ENCODE results near the gene F11R.
A peak's percentile ranks its signal among the peaks of the same experiment; 100 is the strongest.
"Not testable (repeated sequence)": the region's sequence is repeated elsewhere in the genome, so short reads cannot be mapped to it uniquely, and the experiment has no call there.

Gene F11R

DNA sequence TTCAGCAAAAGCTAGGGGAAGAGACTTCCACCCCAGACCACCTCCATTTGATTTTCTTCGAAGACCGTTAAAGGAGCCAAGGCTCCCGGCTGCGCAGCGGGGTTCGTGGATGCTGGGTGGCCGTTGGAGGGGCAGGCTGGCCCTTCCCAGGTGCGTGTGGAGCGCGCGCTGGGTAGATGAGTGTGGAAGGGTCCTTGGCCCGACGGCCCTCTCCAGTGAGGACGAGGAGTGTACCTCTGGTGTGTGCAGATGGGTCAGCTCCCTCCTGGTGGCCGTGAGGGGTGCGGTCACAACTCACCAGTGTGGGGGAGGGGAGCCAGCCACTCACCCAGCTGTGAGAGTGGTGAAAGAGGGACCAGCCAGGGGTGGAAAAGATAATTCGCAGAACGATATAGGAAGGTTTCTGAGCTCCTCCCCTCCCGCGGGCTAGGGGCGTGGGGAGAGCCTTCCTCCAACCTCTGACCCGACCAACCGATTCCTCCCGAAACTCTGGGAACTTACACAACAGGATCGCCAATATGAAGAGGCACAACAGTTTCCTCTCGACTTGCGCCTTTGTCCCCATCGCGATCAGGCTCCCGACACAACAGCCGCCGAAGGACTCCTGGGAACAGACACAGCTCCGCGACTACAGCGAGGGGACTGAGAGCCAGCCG is at the start of gene F11R:
TSS of gene F11R (minus strand) at position 644 of the 656 bp plus-strand sequence. CDS start at position 565, 79 bp downstream.
- DNase-seq: no peak

DNA sequence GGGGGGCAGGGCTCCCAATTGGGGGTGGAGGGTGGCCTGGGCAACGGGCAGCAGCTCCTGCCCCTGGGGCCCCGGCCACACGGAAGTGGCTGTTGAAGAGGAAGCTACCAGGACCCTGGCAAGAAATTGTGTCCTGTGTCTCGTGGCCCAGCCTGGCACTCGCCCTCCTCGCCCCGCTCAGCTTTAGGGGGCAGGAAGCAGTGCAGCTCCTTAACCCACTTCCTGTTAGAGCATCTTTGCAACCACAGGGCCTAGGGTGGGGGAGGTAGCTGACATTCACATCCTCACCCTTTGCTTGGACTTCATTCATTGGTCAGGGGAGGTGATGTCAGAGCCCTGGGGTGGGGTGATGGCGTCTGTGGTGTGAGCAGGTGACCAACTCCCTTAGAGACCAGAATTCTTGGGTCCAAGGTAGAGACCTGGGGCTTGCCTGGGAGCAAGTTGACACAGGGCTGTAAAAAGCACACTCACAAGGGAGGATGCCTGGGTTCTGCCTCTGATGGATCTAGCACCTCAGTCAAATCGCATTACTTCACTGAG is 48.8 kb upstream of the F11R start, which contains the start of gene ARHGAP30:
TSS of gene ARHGAP30 (minus strand) at position 161 of the 540 bp plus-strand sequence. CDS start 267 bp downstream, outside the sequence.
- DNase-seq: no peak

DNA sequence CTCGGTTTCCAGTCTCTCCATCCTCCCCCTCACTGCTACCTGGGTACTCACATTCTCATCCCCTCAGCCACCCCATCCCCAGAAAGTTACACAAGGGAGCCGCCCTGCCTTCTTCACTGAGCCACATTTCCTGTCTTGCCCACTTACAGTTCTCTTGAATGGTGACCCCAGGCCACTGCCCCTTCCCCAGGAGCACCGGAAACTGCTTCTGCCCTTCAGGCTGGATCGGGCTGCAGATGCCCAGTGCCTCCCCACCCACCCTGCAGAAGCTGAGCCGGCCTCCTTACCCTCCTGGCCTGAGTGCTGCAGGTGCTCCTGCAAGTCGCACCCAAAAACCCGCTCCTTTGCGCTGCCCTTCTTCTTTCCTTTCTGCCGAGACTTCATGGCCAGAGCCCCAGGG is 48.3 kb upstream of the F11R start:
- no peak for DNase-seq

DNA sequence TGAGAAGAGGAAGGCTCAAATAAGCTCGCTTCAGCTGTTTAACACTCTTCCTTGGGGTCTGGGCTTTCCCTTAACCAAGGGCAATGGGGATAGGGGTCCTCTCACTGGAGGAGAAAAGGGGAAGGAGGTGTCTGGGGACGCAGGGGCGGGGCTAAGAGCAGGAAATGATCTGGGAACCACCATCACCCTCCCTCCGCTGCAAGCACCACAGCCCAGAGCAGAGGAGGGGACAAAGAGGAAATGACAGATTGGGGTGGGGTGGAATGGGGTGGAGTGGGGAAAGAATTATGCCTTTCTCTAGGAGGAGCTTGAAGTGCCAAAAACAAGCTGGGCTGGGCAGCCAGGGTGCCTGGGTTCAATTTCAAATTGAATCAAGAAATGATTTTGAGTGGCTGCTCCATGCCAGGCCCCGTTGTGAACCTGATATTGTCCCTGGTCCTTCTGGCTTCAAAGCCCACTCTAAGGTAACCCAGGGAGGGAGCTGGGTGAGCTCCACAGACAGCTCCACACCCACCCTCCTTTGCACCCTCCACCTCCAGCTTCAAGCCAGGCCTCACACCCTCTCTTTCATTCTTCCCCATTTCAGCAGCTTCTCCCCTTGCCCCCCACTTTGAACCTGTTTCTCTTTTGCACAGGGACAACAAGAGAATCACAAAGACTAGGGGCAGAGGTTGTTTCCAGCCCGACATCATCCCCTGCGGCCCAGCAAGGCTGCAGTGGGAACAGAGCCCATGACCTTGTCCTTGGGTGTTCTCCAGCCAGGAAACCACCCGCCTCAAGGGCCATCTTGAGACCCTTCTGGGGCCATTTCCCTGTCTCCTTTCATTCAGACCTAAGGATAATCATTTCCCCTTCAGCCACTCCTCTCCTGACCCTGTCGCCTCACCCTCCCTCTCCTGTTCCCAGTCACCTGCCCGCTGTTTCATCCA is 47.6 kb upstream of the F11R start:
- no peak for DNase-seq

DNA sequence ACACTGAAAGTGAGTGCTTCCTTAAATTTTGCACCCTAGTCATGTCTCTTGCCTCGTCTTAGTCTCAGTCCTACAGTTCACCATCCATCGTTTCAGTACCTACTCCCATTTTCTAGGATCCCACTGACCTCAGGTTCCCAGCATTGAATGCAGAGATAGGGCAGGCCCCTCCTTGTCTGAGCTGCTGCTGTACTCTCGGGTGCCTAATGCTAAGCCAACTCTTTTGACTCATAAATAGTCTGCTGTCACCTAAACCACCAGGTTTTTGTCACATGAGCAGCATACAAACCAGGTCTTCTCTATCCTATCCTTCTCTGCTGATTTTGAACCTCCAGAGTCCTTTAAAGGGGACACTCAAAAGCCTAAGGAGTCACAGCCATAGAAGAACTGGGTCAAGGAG is 45.7 kb upstream of the F11R start:
- DNase-seq: no peak

DNA sequence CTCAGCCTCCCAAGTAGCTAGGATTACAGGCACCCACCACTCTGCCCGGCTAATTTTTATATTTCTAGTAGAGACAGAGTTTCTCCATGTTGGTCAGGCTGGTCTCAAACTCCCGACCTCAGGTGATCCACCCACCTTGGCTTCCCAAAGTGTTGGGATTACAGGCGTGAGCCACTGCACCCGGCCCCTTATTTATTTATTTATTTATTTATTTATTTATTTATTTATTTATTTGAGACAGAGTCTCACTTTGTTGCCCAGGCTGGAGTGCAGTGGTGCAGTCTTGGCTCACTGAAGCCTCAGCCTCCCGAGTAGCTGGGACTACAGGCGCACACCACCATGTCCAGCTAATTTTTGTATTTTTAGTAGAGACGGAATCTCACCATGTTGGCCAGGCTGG is 44.7 kb upstream of the F11R start:
- not testable (repeated sequence) for DNase-seq

DNA sequence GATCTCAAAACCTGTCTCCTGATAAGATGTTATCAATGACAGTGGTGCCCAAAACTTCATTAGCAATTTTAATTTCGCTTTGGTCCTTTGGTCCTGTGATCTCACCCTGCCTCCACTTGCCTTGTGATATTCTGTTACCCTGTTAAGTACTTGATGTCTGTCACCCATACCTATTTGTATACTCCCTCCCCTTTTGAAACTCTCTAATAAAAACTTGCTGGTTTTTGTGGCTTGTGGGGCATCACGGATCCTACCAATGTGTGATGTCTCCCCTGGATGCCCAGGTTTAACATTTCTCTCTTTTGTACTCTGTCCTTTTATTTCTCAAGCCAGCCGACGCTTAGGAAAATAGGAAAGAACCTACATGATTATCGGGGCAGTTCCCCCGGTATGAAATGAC is 43.0 kb upstream of the F11R start:
- not testable (repeated sequence) for DNase-seq

DNA sequence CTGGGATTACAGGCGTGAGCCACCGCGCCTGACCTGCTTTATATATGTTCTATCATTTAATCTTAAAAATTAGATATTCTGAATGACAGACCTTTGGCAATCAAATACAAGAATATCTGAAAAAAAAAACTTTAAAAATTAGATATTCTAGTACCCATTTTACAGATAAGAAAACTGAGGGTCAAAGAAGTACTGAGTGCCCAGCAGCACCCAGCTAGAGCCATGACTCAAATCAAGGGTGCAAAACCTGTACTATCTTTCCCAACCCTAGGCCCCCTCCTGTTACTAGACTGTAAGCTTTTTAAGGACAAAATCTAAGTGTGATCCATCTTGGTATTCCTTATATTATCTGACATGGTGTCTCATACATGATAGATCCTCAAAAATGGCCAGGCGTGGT is 40.5 kb upstream of the F11R start:
- no peak for DNase-seq

DNA sequence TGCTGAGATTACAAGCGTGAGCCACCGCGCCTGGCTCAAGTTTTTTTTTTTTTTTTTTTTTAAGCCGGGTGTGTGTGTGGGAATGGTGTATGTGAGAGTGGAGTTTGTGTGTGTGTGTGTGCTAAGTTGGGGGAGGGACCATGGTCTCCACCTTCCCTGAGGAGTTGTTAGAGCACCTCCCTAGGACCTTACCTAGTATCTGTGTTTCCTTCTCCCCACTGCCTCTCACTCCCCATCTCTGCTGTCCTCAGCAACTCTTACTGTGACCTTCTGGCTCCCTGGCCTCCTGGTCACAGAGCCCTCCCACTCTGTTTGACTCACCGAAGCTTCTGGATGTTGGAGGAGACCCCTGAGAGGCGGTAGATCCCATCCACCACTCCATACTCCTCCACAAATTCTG is 38.3 kb upstream of the F11R start:
- no peak for DNase-seq

DNA sequence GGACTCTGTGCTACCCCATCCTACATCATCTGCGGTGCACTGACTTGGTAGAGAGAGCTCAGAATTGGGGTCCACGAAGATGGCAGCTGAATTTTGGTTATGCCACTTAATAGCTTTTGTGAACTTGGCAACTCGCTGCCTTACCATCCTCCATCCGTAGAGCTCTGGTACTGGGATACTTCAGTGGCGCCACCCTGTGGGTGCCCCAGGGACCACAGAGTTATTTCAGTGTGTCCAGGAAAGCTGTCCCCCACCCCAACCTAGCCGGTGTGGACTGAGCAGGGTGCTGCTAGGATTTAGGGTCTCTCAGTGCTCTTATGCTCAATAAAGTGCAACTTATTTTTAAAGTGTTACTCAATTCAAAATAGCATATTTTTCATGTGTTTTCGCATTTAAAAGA is 33.9 kb upstream of the F11R start:
- DNase-seq: no peak

DNA sequence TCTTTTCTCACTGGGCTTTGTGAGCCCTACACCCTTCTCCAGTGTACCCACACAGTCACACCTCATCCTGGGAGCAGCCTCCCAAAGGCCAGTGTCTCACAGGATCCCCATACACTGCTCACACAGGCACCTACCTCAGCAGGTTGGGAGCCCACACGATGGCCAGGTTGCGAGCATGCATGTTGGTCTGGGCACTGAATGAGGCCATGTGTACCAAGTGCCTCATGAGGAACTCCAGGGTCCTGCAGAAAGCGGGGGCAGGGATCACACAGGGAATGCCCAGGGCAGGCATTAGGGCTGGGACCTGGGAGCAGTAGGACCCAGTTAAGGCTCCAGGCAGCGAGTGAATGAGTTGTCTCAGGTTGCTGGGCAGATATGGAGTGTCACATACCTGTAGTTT is 33.3 kb upstream of the F11R start:
- DNase-seq: no peak

DNA sequence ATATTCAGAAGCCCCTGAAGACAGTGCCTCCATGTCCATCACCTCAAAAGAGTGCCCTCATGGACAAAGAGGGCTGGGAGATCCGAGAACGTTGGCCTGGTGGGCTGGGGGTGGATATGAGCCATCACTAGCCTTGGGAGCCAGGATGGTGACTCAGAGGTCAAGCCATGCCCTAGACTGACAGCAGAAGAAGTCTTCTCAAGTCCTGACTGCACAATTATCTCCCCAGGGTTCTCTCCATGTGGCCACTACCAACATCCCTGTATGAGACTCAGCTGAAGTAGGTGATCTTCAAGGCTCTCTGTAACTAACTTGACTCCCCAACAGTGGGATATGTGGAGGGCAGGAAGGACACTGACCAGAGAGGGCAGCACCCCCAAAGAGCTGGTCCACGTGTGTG is 31.9 kb upstream of the F11R start:
- no peak for DNase-seq

DNA sequence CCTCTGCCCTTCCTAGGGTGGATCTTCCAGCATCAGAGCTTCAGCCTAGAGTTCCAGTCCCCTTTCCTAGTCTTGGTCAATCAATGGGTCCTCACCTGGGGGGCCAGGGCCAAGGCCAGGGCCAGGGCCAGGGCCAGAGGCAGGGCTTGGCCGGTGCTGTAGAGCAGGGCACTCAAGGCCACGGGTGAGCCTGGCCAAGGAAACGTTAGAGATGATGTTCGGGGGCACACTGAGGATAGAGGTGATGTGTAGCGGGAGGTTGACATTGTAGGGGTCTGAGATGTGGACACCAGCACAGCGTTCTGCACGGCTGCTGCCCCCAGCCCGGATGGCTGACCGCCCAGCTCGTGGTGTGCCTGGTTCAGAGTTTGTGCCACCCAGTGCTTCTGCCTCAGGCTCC is 30.3 kb upstream of the F11R start:
- DNase-seq: no peak

DNA sequence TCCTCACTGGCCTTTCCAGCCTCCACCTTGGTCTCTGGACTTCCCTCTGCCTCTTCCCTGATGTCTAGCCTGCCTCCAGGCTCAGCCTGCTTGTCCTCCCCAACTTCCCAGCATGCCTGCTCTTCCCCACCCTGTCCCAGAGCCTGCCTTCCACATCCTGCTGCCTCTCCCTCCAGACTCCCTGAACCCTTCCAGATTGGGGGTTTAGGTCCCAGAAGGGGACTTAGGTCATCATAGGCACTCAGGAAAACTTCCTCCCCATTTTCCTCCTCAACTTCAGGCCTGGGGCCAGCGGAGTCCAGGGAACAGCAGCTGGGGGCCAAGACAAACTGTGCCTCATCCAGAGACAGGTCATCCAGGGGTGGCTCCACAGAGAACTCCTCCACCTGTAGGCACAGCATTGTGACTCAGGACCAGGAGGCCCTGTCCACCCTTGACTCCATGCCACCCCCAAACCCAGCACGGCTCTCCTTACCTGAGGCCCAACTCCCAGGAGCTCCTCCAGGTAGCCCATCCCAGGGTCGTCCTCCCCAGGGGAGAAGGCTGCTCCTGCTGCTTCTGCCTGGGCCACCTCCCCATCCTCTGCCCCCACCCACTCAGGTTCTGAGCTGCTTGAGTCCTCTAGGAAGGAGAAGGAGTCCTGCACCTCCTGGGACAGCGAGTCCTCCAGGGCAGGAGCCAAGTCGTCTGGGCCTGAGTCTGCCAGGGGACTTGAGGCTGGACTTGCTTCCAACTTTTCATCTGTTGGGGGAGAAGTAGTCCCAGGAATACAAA is 28.2 kb upstream of the F11R start:
- DNase-seq: no peak

DNA sequence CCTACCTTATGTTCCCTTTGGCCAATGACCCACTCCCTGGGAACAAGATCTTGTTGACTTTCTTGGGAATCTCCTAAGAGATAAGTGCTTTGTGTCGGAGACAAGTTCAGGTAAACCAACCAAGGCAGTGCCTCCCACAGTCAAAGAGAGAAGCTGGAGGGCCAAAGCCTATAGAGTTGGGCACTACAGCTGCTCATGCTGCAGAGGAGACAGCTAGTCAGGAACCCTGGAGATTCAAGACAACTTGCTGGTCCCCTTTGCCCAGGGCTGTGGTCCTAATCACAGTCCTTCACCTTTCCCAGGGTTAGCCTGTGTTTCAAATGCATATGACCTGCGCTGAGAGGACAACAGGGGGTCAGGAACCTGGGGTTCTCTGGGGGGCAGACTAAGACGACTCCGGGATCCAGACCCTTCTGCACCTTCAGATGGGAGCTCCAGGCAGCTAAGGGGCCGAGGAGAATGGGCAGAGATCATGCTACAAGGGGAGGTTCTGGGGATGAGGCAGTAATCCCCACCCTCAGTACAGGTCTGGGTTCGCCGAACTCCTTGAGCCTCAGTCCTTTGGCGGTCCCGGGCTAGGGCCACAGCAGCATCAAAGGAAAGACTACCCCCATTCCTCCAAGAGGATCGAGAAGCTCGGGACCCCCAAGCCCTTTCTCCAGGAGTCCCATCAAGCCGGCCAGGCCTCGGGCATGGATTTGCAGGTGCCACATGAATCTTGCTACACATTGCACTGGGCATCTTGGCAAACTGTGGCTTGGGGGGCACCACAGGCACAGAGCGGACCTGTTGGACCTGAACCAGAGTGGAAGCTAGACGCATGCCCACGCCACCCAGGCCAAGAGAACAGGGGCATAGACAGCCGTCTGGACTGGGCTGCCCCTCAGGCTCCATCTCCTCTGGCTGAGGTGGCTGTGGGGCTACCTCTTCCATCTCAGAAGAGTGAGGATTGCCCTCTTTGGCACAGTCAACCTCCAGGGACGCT is 26.8 kb upstream of the F11R start:
- no peak for DNase-seq

DNA sequence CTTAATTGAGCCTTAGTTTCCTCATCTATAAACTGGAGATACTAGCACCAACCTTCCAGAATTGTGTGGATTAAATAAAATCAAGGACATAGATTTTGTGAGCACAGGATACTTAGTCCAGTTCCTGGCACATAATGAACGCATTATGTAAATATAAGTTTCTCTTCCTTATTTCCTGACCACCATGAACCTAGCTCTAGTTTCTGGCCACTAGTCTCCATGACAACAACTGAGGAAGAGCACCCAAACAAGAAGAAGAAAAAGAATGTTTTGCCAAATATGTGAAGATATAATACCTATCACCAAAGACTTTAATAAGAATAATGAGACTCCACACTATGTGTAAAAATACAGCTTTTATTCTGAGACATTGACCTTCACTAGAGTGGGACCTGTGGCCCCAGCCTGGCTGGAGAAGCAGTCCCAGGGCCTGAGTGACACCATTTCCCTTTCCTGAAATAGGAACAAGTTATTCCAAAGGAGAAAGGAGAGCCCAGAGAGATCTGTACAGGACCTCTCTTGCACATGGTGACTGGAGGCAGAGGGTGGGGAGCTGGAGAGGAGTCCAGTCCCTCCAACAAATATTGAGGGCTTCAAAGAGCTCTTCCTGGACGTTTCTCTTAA is 25.8 kb upstream of the F11R start:
- no peak for DNase-seq

DNA sequence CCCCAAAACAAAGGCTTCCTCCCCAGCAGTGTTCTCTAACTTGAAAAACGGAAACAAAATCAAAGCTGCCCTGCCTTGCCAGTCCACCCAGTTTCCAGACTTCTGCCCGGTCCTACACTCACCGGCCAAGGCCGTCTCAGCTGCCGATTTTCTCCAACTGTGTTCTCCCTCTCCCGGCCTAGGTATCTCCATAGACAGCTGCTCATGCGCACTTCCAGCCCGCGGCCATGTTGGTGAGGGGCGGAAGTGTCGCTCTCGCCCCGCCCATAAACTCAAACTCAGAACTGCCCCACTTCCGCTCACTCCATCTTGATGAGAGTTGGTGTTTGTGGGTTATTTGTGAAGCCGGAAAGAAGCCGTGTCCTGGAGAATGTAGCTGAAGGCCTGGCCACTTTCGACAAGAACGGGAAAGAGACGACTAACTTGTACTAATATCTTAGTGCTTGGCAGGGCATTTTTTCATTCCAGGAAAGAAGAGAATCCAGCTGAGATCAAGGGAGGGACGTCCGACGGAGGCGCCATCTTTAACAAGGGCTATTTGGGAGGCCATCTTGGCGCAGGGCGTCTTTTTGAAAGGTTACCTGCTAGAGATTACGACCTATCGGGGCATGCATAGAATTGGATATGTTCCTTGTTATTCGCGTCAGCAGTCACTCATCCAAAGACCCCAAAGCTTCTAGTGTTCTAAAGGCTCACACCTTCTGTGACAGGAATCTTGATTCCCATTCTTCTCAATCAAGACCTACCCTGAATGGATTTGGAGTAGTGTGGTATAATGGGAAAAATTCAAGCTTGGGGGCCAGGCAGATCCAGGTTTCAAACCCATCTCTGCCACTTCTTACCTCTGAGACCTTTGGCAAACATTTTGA is 25.0 kb upstream of the F11R start, which contains the start of gene USF1:
TSS of gene USF1 (minus strand) at position 242 of the 869 bp plus-strand sequence. CDS start 2,702 bp downstream, outside the sequence.
- peak; percentile 91 for DNase-seq

DNA sequence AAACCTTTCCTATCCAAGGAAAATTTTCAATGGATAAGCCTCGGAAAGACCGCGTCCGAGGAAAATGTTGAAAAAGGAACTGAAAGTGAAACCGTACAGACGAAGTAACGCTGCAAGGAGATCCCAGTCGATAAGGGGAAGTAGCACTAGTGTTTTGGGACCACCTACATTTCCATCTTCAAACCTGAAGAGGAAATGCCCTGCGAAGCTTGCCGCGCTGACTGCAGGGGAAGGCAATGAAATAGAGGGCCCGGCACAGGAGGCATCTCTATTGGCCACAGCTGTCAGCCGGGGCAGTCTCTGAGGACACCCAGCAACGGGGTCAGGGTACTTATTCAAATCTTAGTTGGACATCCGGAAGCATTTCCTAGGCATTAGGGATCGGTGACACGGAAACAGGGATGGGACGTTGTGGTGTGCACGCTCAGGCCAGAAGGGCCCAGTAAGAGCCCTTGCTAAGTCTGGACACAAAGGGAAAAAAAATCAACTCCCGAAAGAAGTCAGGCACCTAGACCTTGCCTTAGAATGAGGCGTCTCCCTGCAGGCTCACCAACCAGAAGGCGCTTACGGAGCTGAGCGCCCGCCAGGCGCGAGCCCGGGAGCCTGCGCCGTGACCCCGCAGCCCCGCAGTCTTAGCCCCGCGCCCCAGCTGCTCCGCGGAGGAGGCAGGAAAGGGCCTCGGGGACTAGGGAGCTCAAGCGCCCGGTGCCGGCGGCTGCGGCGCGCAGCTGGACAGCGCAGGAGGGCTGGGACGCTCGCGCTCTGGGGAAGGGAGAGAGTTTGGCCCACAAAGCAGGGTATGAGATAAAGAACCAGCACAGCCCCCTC is 24.2 kb upstream of the F11R start:
- peak; percentile 52 for DNase-seq

DNA sequence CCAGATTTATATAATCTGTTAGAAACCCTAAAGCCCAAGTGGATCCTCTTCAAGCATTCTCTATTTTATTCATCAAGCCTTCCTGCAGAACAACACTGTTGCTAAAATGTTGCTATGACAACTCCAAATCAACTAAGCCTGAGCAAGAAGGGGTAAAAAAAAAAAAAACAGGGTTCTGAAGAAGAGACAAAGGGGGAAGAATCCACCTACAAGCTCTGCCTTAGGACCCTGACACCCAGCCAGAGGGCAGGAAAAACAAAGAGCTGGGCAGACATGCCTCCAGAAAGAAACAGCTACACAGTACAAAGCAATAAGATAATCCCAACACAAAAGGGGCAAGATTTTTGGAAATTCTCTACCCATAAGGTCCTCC is 23.6 kb upstream of the F11R start:
- DNase-seq: no peak
